ENCODE data around the gene COPZ2.

Gene COPZ2

DNA sequence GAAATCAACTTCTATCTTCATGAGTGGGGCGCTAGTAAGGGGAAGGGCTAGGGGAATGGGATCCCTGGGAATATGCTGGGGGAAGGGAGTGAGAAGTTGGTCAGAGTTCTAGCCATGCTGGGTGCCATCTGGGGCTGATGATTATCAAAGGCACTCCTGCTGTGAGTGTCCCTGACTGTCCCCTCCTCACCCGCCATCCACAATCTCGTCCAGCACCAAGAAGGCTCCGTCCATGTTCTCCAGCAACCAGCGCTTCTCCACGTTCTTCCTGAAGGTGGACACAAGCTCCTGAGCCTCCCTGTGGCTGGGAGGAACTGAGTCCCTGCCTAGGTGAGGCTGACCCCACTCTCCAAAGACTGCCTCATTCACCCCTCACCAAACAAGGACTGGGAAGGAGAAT, 5.6 kb downstream of the COPZ2 start:
- TF ChIP-seq, protein P1, sequence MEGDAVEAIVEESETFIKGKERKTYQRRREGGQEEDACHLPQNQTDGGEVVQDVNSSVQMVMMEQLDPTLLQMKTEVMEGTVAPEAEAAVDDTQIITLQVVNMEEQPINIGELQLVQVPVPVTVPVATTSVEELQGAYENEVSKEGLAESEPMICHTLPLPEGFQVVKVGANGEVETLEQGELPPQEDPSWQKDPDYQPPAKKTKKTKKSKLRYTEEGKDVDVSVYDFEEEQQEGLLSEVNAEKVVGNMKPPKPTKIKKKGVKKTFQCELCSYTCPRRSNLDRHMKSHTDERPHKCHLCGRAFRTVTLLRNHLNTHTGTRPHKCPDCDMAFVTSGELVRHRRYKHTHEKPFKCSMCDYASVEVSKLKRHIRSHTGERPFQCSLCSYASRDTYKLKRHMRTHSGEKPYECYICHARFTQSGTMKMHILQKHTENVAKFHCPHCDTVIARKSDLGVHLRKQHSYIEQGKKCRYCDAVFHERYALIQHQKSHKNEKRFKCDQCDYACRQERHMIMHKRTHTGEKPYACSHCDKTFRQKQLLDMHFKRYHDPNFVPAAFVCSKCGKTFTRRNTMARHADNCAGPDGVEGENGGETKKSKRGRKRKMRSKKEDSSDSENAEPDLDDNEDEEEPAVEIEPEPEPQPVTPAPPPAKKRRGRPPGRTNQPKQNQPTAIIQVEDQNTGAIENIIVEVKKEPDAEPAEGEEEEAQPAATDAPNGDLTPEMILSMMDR (conservative IDR thresholded peaks at IDR 0.05; ENCODE audit: control insufficient read depth, insufficient read depth, low read depth, low read length) = no peak
- no peak for DNase-seq (ENCODE audit: low read depth)
- H3K4me3 ChIP-seq (ENCODE audit: control insufficient read depth, low read depth, low read length) = no peak overlapping the region

DNA sequence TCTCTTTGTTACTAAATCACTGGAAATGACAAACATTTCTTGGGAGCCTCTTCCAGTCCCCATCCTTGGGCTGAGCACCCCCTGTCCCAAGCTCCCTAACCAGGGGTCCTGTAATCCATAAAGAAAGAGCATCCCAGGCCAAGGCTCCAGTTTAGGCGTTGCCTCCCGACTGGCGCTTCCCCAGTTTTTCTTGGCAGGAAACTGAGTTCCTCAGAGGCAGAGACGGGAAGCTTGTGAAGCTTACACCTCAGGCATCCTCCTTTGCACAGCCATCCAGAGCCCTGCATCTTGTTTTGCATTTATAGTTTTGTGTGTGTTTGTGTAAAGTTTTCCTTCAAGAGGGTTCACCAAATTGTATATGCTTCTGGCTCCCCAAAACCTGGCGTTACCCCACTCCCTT, 7.1 kb downstream of the COPZ2 start:
- DNase-seq (ENCODE audit: low read depth) = peak; percentile 43
- H3K4me3 ChIP-seq (ENCODE audit: control insufficient read depth, low read depth, low read length) = no peak overlapping the region
- TF ChIP-seq, protein P1 (conservative IDR thresholded peaks at IDR 0.05; ENCODE audit: control insufficient read depth, insufficient read depth, low read depth, low read length) = no peak

DNA sequence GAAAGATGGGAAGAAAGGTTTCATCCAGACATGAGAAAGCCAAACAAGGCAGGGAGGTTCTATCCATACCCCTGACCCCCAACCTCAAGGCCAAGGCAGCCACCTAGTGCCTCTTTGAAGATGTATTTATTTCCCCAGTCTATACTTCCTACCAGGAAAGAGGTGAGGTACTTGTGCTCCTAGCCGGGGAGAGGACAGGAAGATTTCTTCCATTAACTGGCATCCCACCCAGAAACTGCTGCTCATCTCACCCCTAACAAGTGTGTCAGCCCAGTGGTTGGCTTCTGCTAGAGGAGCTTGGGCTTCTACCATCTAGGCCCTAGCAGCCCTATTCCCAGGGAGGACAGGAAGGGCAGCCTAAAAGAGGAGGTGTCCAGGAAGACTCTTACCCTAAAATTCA, 8.9 kb downstream of the COPZ2 start:
- TF ChIP-seq, protein P1 (conservative IDR thresholded peaks at IDR 0.05; ENCODE audit: control insufficient read depth, insufficient read depth, low read depth, low read length) = no peak
- no peak for DNase-seq (ENCODE audit: low read depth)
- no peak overlapping the region for H3K4me3 ChIP-seq (ENCODE audit: control insufficient read depth, low read depth, low read length)

DNA sequence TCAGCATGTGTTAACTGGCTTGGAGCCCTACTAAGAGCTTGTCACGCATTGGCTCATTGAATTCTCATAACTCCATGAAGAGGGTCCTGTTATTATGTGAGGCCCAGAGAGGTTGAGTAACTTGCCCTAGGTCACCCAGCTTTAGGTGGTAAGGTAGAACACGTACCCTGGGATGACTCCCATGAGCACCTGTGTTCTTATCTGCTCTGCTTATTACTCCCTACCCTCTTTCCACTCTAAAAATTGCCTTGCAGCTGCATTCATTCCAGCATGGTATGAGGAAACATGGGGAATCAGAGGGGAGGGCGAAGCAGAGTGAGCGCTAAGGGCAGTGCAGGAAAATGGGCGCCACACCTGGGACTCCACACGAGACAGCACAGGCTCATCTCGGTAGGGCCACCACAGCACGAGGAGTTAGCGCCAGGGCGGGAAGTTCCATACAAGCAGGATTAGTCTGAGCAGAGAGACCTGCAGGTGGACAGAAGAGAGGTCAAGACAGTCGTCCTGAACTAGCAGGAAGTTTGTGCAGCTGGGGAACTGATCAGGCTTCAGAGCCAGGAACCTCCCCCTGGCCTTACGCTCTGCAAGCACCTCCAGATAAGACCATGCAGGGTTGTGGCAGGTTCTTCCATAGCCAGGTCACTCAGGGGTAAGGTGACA, 10.1 kb downstream of the COPZ2 start:
- no peak overlapping the region for H3K4me3 ChIP-seq (ENCODE audit: control insufficient read depth, low read depth, low read length)
- no peak for DNase-seq (ENCODE audit: low read depth)
- TF ChIP-seq, protein P1 (conservative IDR thresholded peaks at IDR 0.05; ENCODE audit: control insufficient read depth, insufficient read depth, low read depth, low read length) = no peak

DNA sequence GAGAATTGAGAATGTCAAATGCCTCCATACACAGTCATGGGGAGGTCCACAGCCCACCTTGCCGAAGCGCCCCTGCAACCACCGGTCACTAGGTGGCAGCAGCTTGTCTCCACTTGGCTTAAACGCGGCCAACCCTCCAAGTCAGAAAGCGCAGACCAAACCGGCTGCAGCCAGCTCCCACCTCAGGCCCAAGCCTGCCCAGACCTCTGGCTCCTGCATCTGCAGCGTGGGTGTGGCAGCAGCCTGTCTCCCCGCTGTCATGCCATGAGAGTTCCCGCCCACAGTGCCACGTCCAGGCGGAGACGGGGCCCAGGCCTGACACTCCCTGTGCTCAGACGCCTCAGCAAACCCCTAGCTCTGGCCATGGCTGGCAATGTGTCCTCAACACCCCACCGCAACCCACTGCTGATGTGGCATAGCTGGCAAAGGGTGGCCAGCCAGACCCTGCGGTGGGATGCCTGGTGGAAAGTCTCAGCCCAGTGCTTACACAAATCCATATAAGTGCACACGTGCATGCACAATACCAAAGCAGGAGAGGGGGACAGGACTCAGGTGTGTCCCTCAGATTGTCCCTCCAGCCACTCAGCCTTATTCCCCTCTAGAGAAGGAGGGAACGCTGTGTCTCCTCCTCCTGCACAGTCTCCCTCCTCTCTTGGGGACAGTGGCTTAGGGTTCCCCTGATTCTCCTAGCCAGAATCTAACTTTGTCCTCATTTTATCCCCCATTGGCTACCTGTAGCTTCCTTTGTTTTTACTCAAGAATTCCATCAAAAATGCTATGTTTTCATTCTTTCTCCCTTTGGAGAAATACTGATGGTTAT, 10.9 kb downstream of the COPZ2 start:
- peak; percentile 92 for DNase-seq (ENCODE audit: low read depth)
- H3K4me3 ChIP-seq (ENCODE audit: control insufficient read depth, low read depth, low read length) = no peak overlapping the region
- TF ChIP-seq, protein P1 (conservative IDR thresholded peaks at IDR 0.05; ENCODE audit: control insufficient read depth, insufficient read depth, low read depth, low read length) = peak; percentile 87

DNA sequence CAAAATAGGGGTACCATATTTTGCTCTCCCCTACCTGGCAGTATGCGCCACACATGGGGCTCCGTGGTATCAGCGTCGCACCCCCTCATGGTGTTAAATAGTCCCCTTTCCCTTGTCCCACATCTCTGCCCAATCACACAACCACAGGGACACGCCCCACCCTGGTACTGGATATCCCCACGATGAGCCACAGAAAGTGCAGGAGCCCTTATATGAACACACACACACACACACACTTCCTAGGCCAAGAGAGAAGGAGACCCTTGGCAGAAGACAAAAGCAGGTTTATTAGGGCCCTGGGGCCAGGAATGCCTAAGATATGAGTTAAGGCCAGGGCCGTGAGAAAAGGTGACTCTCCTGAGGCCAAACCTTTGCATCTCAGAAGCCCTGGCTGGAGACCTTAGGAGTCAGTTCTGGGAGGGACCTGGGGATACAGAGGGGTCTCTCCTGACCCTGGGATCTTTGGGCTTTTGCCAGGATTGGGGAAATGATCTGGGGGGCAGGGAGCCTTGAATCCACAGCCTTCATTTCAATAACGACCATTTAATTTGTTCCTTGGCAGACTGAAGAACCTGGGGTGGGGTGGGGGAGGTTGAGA, 11.6 kb downstream of the COPZ2 start:
- no peak for DNase-seq (ENCODE audit: low read depth)
- peak overlapping the region; percentile 54 for H3K4me3 ChIP-seq (ENCODE audit: control insufficient read depth, low read depth, low read length)
- TF ChIP-seq, protein P1 (conservative IDR thresholded peaks at IDR 0.05; ENCODE audit: control insufficient read depth, insufficient read depth, low read depth, low read length) = no peak
